GM20000 (cell line): ENCODE data around the gene MLIP.

ENCODE experiments used
- DNase-seq: peaks from one replicate; pipeline ENCODE4 v3.0.0; 2012; ENCODE audit warnings: low spot score
- CTCF ChIP-seq: IDR thresholded peaks from 2 replicates; pipeline ENCODE4 v1.5.1; 2012; ENCODE audit warnings: mild to moderate bottlenecking, control low read depth; ENCODE audit errors: extremely low read depth, missing control alignments

Gene MLIP

DNA sequence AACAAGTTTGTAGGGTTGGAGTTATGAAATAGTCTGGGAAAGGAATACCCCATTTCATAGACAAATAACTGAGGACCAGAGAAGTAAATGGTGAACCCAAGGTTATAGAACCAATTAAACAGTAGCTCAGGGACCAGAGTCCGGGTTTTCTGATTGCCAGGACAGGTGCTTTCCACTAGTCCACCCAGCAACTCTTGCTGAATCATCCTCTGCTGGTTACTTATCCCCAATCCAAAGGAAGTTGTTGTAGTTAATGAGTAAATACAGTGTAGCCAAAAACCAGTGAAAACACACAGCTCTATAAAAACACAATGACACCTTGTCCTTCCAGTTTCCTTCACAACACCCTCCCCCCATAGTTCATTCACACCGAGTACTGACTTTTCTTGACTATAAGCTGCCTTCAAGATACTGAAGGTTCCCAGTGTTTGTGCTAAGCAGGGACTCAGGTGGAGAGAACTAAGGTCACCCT lies 196.2 kb downstream of the MLIP start:
- TF ChIP-seq CTCF: no peak

DNA sequence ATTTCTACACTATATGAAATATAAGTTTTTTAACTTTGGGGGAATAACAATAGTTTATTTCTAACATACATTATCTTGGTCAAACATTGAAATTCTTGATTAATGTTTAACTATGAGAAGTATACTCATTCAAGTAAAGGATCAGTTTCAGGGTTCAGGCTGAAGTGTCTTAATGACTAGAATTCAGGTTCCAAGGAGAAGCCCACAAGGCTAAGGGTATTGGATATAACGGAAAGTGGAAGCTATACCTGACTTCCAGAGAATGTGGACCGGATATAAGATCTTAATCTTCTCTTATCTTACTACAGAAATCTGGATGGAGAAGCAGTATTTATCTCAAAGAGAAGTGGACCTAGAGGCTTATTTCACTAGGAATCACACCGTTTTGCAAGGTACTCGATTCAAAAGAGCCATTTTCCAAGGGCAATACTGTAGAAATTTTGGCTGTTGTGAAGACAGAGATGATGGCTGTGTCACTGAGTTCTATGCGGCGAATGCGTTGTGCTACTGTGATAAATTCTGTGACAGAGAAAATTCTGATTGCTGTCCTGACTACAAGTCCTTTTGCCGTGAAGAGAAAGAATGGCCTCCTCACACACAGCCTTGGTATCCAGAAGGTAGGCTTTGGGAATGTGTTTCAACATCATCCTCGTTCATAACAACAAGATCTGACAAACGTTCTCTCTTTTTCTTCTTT lies 197.2 kb downstream of the MLIP start, which contains the start of gene TINAG:
Gene TINAG (plus strand): TSS at position 153 of the 697 bp plus-strand sequence. CDS start 110 bp downstream, at position 263.
- no peak for TF ChIP-seq CTCF
- DNase-seq: no peak

More for the DNA sequence above, 196.2 kb downstream of the MLIP start:
- no peak for DNase-seq

- no peak for TF ChIP-seq CTCF
- DNase-seq: no peak
Observed at GRCh38 chr6:54308986-54309315, 197.7 kb downstream of the MLIP start.

- no peak for TF ChIP-seq CTCF
- no peak for DNase-seq
Observed at GRCh38 chr6:54310377-54311152, 199.3 kb downstream of the MLIP start.

- no peak for TF ChIP-seq CTCF
- DNase-seq: no peak
Observed at GRCh38 chr6:54315656-54316055, 204.4 kb downstream of the MLIP start.
